A673 (cell line): ENCODE data around the gene AP1S3.

ENCODE experiments used
- EZH2 ChIP-seq: fragments of 200-600 bp; sonication (generic); IDR thresholded peaks from 2 replicates; pipeline ENCODE4 v1.6.1; 2017; ENCODE audit warnings: borderline replicate concordance, low read depth, mild to moderate bottlenecking, mixed read lengths, antibody characterized with exemption, low read length; ENCODE audit not compliant: poor library complexity, severe bottlenecking
- TF ChIP-seq, protein P1 (sequence below): fragments of 300-800, 200-600 bp; sonication (generic); conservative IDR thresholded peaks from 2 replicates; pipeline ENCODE4 v1.5.1; 2017; ENCODE audit warnings: low read depth, mild to moderate bottlenecking, antibody characterized with exemption, low read length, moderate library complexity, mixed read lengths

DNA sequence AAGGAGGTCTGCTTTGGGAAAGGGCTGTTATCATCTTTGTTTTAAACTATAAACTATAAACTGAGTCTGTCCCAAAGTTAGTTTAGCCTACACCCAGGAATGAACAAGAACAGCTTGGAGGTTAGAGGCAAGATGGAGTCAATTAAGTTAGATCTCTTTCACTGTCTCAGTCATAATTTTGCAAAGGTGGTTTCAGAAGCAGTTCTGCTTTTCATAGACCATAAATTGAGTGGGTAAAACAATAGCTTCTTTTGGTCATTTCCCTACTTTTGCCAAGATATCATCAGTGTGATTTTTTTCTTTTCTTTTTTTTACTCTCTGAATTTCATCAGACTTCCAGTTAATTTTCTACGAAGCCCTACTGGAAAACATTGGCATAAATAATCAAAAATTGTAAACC, 117.0 kb downstream of the AP1S3 start:
- TF ChIP-seq, protein P1, sequence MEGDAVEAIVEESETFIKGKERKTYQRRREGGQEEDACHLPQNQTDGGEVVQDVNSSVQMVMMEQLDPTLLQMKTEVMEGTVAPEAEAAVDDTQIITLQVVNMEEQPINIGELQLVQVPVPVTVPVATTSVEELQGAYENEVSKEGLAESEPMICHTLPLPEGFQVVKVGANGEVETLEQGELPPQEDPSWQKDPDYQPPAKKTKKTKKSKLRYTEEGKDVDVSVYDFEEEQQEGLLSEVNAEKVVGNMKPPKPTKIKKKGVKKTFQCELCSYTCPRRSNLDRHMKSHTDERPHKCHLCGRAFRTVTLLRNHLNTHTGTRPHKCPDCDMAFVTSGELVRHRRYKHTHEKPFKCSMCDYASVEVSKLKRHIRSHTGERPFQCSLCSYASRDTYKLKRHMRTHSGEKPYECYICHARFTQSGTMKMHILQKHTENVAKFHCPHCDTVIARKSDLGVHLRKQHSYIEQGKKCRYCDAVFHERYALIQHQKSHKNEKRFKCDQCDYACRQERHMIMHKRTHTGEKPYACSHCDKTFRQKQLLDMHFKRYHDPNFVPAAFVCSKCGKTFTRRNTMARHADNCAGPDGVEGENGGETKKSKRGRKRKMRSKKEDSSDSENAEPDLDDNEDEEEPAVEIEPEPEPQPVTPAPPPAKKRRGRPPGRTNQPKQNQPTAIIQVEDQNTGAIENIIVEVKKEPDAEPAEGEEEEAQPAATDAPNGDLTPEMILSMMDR: no peak
- no peak for TF ChIP-seq EZH2
